Prostate gland (tissue), 2 donors: ENCODE results near the gene KRTAP10-1. TPM values are rescaled to one million over a fixed set of nuclear protein-coding genes. Genes with fewer than 3 reads are reported as not detected.

Experiments
- DNase-seq: peaks from one replicate; pipeline ENCODE4 v3.0.0-alpha.2; 2019; ENCODE audit warnings: low spot score
- H3K27ac ChIP-seq, 2 donors: fragments of 200-600 bp; sonication (generic); 2 replicates each; pipeline ENCODE4 v1.5.1; 2017 to 2019
- H3K27me3 ChIP-seq: fragments of 200-600 bp; sonication (generic); replicated peaks from 2 replicates; pipeline ENCODE4 v1.5.1; 2019; ENCODE audit not compliant: insufficient read depth
- H3K36me3 ChIP-seq, 2 donors: fragments of 200-600 bp; sonication (generic); 1 replicate in 1 of 2; 2 replicates in 1 of 2; pipeline versions ENCODE4 v1.5.1 to v1.8.1; 2017 to 2019
- H3K4me1 ChIP-seq: fragments of 200-600 bp; sonication (generic); replicated peaks from 2 replicates; pipeline ENCODE4 v1.5.1; 2019
- H3K4me3 ChIP-seq, 2 donors: fragments of 200-600 bp; sonication (generic); 2 replicates each; pipeline ENCODE4 v1.5.1; 2017 to 2019
- H3K9me3 ChIP-seq: fragments of 200-600 bp; sonication (generic); 2 replicates; pipeline ENCODE4 v1.5.1; 2017
- CTCF ChIP-seq, 4 experiments: fragments of 200-600 bp in 2 of 4; fragments of 450-650 bp in 2 of 4; sonication (generic) in 2 of 4; IDR thresholded peaks; 1 replicate in 3 of 4; 2 replicates in 1 of 4; pipeline ENCODE4 v1.5.1; 2016 to 2019; ENCODE audit warnings: antibody characterized with exemption in 4 of 4, mild to moderate bottlenecking in 2 of 4, moderate library complexity in 2 of 4
- POLR2A ChIP-seq: fragments of 450-650 bp; IDR thresholded peaks from one replicate; pipeline ENCODE4 v1.6.1; 2016; ENCODE audit warnings: antibody characterized with exemption, mild to moderate bottlenecking
- POLR2AphosphoS5 ChIP-seq: sonication (generic); formaldehyde crosslinking; IDR thresholded peaks from one replicate; pipeline ENCODE4 v1.6.1; 2017; ENCODE audit warnings: antibody characterized with exemption
- WGBS: methylation state at CpG from one replicate; pipeline ENCODE4 v1.1.5; 2018; 5-methylcytosine and 5-hydroxymethylcytosine counted together
- intact Hi-C: fragments of 100-400 bp; cut with DNase I; formaldehyde crosslinking; loops from one replicate; pipeline ENCODE4 v1.14.2; 2022
- total RNA-seq, 2 donors: library from RNA; depleted of rRNA; stranded (reverse); fragments of >200 nt; gene quantifications; one replicate each; pipeline ENCODE4 v1.1.0, GENCODE V29; 2016

KRTAP10-1 gene
- total RNA-seq, 2 donors from 2014 or later: not detected

DNA sequence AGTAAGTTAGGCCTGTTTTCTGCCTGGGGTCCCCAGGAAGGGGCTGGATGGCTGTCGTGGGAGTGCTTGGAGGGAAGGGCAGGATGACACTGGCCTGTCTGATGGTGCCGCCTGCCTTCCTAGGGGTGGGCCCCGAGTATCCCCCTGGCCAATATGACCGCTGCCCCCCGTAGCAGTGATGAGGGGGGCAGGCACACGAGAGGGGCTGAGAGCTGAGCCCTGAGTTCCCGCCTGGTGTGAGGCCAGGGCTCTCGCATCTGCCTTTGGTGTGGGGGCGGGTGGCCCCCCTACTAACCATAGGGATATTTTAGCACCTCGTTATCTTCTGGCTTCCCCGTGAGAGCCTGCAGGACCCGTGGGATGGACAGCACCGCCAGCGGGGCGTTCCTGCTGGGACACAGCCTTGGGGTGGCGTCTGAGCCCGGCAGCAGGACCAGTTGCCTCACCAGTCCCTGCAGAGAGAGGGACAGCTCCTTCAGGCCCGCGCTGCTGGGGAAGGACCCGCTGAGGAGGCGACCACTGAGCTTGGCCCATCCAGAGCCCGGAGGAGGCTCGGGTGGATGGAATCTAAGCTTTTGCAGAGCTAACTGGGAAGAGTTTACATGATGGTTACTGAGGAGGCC lies 10.4 kb downstream of the KRTAP10-1 start:
- no peaks in the 10 kb centered on the region for H3K4me1 ChIP-seq
- no peaks in the 10 kb centered on the region for H3K9me3 ChIP-seq
- H3K27me3 ChIP-seq: no peaks in the 10 kb centered on the region
- no peaks in the 10 kb centered on the region for H3K36me3 ChIP-seq
- TF ChIP-seq POLR2AphosphoS5 (no peak), POLR2A (no peak), CTCF (IDR thresholded peaks at IDR 0.05) (no peak)
- WGBS: 78% methylated on average over 23 of the region's 23 CpGs
- H3K27ac ChIP-seq: no peak overlapping the region
- intact Hi-C loops: no loop called here
- H3K4me3 ChIP-seq: no peak overlapping the region
- DNase-seq: no peak

DNA sequence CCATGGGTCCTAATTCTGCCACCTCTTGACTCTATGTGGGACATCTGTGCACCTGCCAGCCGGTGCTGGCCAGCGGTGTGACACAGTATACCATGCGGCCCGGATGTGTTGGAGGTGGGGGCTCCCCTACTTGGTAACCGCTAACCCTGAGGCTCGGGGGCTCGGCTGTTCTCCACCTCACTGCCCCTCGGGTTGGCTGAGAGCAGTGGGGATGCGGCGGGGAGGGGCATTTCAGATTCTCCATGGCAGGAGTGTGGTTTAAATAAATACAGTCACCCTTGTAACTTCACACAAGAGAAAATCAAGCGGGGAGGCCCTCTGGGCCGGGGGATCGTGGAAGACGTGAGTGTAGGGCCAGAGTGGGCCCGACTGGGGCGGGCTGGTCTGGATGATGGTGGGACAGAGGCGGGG lies 11.0 kb downstream of the KRTAP10-1 start:
- H3K4me3 ChIP-seq: no peak overlapping the region
- DNase-seq: no peak
- no peaks in the 10 kb centered on the region for H3K4me1 ChIP-seq
- H3K27ac ChIP-seq: no peak overlapping the region
- H3K27me3 ChIP-seq: no peaks in the 10 kb centered on the region
- no peaks in the 10 kb centered on the region for H3K9me3 ChIP-seq
- 93% methylated on average over 17 of the region's 17 CpGs for WGBS
- intact Hi-C loops: no loop called here
- H3K36me3 ChIP-seq: no peaks in the 10 kb centered on the region
- TF ChIP-seq CTCF (IDR thresholded peaks at IDR 0.05) (no peak), POLR2AphosphoS5 (no peak), POLR2A (no peak)

DNA sequence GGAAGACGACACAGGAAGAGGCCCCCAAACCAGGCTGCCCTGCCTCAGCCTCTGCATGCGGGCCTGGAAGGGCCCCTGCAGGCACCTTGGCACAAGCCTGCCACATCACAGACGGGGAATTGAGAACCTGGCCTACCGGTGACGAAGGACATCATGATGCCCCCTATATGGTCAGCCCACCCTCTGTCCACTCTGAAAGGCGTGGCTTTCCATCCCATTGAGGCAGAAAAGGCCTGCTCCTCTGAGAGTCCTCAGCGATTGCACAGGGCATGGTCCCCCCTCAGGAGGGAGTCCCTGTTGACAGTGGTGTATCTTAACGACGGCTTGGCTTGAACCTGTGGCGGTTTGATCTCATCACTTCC lies 11.4 kb downstream of the KRTAP10-1 start:
- no peaks in the 10 kb centered on the region for H3K4me1 ChIP-seq
- no peak overlapping the region for H3K4me3 ChIP-seq
- TF ChIP-seq POLR2A (no peak), POLR2AphosphoS5 (no peak), CTCF (IDR thresholded peaks at IDR 0.05) (no peak)
- no peak for DNase-seq
- H3K9me3 ChIP-seq: no peaks in the 10 kb centered on the region
- 97% methylated on average over 10 of the region's 10 CpGs for WGBS
- intact Hi-C loops: no loop called here
- H3K27me3 ChIP-seq: no peaks in the 10 kb centered on the region
- H3K36me3 ChIP-seq: no peaks in the 10 kb centered on the region
- no peak overlapping the region for H3K27ac ChIP-seq

DNA sequence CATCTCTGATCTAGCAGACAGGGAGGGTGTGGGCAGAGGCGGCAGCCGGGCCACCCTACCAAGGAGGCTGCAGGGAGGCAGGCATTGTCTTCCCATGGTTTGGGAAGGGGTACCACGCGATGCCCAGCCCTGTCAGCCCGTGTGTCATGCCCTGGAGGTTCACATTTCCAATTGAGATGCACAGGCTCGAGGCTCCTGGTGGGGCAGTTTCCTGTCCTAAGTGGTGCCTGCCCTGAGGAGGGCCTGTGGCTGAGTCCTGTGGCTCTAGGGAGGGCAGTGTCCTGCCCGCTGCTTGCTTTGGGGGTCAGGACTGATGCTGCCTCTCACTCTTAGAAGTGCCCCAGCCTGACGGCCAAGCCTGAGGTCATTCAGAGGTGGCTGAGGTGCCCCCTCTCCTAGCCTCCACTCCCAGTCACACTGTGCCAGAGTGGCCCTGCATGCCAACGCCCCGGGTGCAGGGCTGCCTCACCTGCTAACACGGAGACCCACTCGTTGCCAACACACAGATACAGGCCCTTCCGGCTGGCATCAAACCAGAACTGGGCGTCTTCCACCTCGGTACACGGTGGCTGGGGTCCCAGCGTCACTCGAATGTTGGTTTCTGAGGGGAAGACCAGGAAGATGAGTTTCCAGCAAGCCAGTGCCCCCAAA lies 11.9 kb downstream of the KRTAP10-1 start:
- Histone ChIP-seq H3K27ac (no peak overlapping the region), H3K4me1 (no peaks in the 10 kb centered on the region), H3K9me3 (no peaks in the 10 kb centered on the region), H3K4me3 (no peak overlapping the region), H3K36me3 (no peaks in the 10 kb centered on the region), H3K27me3 (no peaks in the 10 kb centered on the region)
- DNase-seq: no peak
- WGBS: 83% methylated on average over 18 of the region's 18 CpGs
- intact Hi-C loops: no loop called here
- TF ChIP-seq CTCF (IDR thresholded peaks at IDR 0.05) (no peak), POLR2AphosphoS5 (no peak), POLR2A (no peak)
